Lower lobe of right lung (tissue), 2 donors: ENCODE results near the gene SLC27A4. TPM values are rescaled to one million over a fixed set of nuclear protein-coding genes. Genes with fewer than 3 reads are reported as not detected.
A peak's percentile ranks its signal among the peaks of the same experiment; 100 is the strongest.

Experiments
- ATAC-seq, 2 donors: fragments of 200-7000 bp; cut with Tn5 transposase; one replicate each; pipeline ENCODE4 v1.9.1; 2020 to 2022; ENCODE audit warnings: mild to moderate bottlenecking in 2 of 2, moderate library complexity in 2 of 2
- DNase-seq: peaks from one replicate; pipeline ENCODE4 v3.0.0-alpha.2; 2020
- H3K27ac ChIP-seq: fragments of 200-600 bp; one replicate; pipeline ENCODE4 v1.8.0; 2022
- H3K27me3 ChIP-seq: fragments of 200-600 bp; one replicate; pipeline ENCODE4 v1.8.0; 2022; ENCODE audit warnings: low read depth
- H3K36me3 ChIP-seq: fragments of 200-600 bp; one replicate; pipeline ENCODE4 v1.8.0; 2022; ENCODE audit warnings: mild to moderate bottlenecking
- H3K4me1 ChIP-seq: fragments of 200-600 bp; one replicate; pipeline ENCODE4 v1.8.0; 2022
- H3K4me3 ChIP-seq: fragments of 200-600 bp; one replicate; pipeline ENCODE4 v1.8.0; 2022; ENCODE audit warnings: mild to moderate bottlenecking
- H3K9me3 ChIP-seq: fragments of 200-600 bp; one replicate; pipeline ENCODE4 v1.8.0; 2022
- CTCF ChIP-seq: fragments of 200-600 bp; IDR thresholded peaks from one replicate; pipeline ENCODE4 v1.8.0; 2022; ENCODE audit warnings: antibody characterized with exemption, mild to moderate bottlenecking
- intact Hi-C: fragments of 100-400 bp; cut with DNase I; formaldehyde crosslinking; loops from one replicate; pipeline ENCODE4 v1.11.0; 2022
- total RNA-seq: library from RNA; stranded (reverse); fragmentation: NEBNext Ultra II Directional; extraction: Animal tissue kit (Norgen Biotek cat#: 25700); gene quantifications from one replicate; pipeline ENCODE4 v1.2.1, GENCODE V29; 2021
- donor health status: DM: no; HTN: yes; CAD: no; lungs with severe emphysema.

The SLC27A4 gene
- total RNA-seq, 1 donor from 2014 or later = 19.5 TPM

DNA sequence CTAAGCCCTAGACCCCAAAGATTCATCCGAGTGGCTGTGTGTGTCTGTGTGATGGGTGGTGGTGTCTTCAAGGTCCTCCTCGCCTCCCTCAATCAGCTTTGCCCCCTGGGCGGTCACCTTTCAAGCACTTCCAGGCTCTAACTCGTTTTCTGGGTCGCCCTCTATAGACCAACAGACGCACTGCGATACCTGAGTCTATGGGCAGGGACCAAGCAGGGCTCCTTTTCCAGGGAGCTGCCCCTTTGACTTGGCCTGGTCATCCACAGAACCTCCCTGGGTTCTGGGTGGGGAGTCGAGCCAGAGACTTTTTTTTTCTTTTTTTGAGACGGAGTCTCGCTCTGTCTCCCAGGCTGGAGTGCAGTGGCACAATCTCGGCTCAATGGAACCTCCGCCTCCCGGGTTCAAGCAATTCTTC, 1.1 kb downstream of the SLC27A4 start:
- H3K27ac ChIP-seq = no peak overlapping the region

DNA sequence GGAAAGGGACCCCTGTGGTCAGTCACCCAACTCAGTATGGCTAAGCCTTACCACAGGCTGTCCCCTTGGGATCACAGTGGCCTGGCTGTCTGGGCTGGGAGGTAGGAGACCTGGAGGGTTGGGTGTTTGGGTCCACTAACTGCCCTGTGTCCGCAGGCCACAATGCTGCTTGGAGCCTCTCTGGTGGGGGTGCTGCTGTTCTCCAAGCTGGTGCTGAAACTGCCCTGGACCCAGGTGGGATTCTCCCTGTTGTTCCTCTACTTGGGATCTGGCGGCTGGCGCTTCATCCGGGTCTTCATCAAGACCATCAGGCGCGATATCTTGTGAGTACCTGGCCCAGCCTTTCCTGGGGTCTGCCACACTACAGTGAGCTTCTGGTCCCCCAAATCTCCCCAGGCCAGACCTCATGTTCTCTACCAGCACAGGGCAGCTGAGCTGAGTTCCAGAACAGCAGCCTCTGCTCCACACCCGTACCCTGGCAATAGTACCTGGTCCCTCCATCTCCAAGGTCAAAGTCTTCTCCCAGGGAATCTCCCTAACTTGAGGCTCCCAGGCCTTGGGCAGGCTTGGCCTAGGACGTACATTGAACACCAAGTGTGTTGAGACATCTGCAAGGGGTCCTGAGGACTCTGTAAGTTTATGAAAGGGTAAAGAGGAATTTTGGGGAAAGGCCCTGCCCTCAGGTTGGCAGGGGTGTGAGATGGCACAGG, 2.8 kb downstream of the SLC27A4 start:
- intact Hi-C loops = no loop called here
- Histone ChIP-seq H3K36me3 (peaks cover 50% of the 10 kb centered on the region), H3K9me3 (no peaks in the 10 kb centered on the region), H3K27ac (no peak overlapping the region), H3K27me3 (no peaks in the 10 kb centered on the region), H3K4me1 (peaks cover 15% of the 10 kb centered on the region), H3K4me3 (no peak overlapping the region)
- DNase-seq (no peak), ATAC-seq (no peak)
- TF ChIP-seq CTCF = no peak

More for the DNA sequence above, 1.1 kb downstream of the SLC27A4 start:
- H3K27me3 ChIP-seq = no peaks in the 10 kb centered on the region
- ATAC-seq (peak; percentile 76 to 81), DNase-seq (peak; percentile 62)
- H3K4me3 ChIP-seq = peak overlapping the region; percentile 93
- no peaks in the 10 kb centered on the region for H3K9me3 ChIP-seq
- peaks cover 35% of the 10 kb centered on the region for H3K36me3 ChIP-seq
- peak; percentile 66 for TF ChIP-seq CTCF
- intact Hi-C loops = no loop called here
- H3K4me1 ChIP-seq = peaks cover 15% of the 10 kb centered on the region

DNA sequence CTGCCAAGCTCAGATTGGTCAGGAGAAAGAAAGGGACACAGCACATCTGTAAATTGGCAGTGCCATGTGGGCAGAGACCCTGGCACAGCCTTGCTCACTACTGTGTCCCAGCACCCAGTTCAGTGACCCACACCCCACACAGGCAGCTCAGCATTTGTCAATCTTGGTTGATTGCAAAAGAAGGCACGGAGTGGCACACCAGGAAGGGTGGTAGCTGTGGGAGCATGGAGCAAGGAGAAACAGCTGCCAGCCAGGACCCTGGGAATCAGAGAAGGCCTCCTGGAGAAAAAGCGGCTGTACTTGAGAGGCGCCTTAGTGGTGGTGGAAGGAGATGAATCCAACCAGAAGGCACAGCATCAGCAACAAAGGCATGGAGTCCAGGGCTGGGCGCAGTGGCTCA, 3.5 kb downstream of the SLC27A4 start:
- Histone ChIP-seq H3K36me3 (peaks cover 57% of the 10 kb centered on the region), H3K9me3 (no peaks in the 10 kb centered on the region), H3K27me3 (no peaks in the 10 kb centered on the region), H3K27ac (no peak overlapping the region), H3K4me3 (no peak overlapping the region), H3K4me1 (peaks cover 15% of the 10 kb centered on the region)
- DNase-seq = no peak
- ATAC-seq = no peak
- no peak for TF ChIP-seq CTCF
- intact Hi-C loops = no loop called here

GRCh38 chr9:128344931-128345605, 4.7 kb downstream of the SLC27A4 start:
- intact Hi-C loops = no loop called here
- Histone ChIP-seq H3K9me3 (no peaks in the 10 kb centered on the region), H3K27ac (no peak overlapping the region), H3K36me3 (peaks cover 69% of the 10 kb centered on the region), H3K27me3 (no peaks in the 10 kb centered on the region), H3K4me3 (no peak overlapping the region), H3K4me1 (peaks cover 8% of the 10 kb centered on the region)
- no peak for DNase-seq
- ATAC-seq = no peak
- TF ChIP-seq CTCF = no peak

- Histone ChIP-seq H3K4me3 (no peak overlapping the region), H3K9me3 (no peaks in the 10 kb centered on the region), H3K27ac (no peak overlapping the region), H3K4me1 (no peaks in the 10 kb centered on the region), H3K36me3 (peaks cover 80% of the 10 kb centered on the region), H3K27me3 (no peaks in the 10 kb centered on the region)
- TF ChIP-seq CTCF = no peak
- intact Hi-C loops = no loop called here
- no peak for ATAC-seq
- DNase-seq = no peak
Observed at GRCh38 chr9:128349125-128349524, 8.8 kb downstream of the SLC27A4 start.
